ENCODE data around the gene MAD2L1BP.
"Not testable (repeated sequence)": the region's sequence is repeated elsewhere in the genome, so short reads cannot be mapped to it uniquely, and the experiment has no call there.

Gene MAD2L1BP, protein sequence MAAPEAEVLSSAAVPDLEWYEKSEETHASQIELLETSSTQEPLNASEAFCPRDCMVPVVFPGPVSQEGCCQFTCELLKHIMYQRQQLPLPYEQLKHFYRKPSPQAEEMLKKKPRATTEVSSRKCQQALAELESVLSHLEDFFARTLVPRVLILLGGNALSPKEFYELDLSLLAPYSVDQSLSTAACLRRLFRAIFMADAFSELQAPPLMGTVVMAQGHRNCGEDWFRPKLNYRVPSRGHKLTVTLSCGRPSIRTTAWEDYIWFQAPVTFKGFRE
- total RNA-seq: 27.7 to 28.4 reads per million in 2 donors

DNA sequence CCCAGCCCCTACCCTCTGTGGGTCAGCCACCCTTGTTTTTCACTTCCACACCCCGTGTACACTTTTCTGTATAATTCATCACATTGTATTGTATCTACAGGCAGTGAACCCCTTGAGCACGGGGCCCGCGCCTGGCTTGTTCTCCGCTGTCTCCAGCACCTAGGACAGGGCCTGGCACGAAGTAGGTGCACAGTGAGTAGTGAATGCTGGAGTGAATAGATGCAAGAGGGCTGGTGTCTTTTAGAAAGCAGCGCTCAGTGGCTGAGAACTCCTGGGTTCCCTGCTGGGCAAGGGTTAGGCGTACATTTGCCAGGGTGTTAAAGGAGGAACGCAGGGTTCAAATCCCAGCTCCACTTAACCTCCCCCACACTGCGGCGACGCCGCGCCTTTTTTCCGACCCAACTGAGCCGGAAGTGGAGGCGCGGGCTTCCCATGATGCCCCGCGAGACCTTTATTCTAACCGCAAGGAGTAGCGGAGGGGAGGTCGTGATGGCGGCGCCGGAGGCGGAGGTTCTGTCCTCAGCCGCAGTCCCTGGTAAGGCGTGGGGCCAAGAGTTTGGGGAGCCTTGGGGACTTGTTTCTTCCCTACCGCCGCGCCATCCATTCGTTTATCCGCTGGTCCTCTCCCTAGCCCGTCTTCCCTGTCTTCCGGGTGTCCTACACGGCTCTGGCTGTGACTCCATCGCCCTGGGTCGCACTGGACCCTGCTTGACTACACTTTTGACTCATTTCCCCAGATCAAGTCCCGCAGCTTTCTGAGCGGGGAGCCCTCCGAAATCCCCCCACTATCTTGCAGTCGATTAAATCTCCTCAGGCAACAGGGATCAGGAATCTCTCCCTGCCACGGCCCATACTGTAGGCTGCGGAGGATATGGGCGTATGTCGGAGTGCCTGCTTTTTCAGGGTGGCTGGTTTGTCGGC, at the start of gene MAD2L1BP:
TSS of gene MAD2L1BP (plus strand) at position 454 of the 921 bp plus-strand sequence. CDS start at position 490, 36 bp downstream.
- peak; percentile 64 for DNase-seq

DNA sequence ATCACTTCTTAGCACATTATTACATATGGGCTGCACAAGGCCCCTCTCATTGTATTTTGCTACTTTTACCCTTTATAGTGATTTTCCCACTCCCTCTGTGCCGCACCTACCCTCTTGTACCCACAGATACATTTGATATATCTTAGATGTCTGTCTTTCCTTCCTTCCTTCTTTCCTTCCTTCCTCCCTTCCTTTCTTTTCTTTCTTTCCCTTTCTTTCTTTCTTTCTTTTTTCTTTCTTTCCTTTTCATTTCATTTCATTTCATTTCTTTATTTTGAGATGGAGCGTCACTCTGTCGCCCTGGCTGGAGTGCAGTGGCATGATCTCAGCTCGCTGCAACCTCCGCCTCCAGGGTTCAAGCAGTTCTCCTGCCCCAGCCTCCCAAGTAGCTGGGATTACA, 47.4 kb upstream of the MAD2L1BP start:
- DNase-seq: no peak

DNA sequence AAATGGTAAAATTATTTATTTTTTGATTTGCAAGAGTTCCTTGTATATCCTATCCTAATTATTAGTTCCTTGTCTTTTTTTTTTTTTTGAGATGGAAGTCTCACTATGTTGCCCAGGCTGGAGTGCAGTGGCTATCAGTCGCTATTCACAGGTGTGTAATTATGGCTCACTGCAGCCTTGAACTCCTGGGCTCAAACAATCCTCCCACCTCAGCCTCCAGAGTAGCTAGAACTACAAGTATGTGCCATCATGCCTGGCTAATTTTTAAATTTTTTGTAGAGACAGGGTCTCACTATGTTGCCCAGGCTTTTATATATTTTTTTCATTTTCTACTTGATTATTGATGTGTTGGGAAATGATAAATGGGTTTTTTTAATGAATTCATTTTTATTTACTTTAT, 46.1 kb upstream of the MAD2L1BP start:
- DNase-seq: not testable (repeated sequence)

DNA sequence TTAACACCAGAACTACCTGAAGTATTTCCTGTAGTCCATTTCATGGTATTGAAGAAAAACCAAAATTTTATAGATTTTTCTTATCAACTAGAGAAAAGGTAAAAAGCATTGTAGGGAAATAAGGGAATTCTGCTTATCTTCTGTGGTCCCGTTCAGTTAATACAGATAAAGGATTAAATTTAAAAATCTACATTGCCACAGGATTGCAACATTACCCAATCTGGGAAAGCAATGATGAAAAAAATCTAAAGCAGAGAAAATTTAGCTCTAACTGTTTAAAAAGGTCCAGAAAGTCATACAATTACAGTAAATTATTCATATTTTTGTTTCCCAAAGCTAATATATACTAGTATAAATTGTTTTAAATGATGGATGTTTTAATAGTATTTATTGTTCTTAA, 41.7 kb upstream of the MAD2L1BP start:
- DNase-seq: no peak

DNA sequence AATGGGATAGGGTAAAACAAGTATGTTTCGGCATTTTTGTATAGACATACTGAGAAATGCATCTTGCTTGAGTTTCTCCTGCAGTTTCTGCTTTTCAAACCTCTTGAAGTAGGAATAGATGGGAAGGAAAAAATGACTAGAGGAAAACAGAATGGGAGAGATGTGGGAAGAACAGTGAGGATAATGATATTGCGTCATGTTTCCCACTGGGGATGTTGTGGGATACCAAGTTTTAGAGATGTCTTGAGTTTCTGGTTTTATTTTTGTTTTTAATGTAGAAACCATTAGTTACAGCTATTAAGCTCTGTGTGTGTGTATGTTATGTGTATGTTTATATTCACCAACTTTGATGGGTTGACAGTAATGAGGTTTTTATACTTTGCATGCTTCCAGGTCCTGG, 35.0 kb upstream of the MAD2L1BP start:
- no peak for DNase-seq

DNA sequence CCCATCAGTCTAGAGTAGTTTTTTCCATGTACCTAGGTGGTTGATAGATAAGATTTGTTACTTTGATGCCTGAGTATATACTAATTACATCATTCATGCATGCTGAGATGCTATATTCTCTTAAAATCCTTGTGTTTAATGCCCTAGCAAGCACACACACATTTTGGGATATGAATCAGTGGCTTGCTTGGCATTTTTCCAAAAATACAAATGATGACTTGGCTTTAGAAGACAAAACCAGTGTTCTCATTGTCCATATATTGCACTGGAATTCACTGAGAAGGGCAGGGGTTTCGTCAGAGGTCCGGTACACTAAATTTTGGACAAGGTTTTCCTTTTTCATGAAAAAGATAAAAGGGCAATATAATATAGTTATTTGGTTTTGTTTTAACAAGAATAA, 31.5 kb upstream of the MAD2L1BP start:
- no peak for DNase-seq

DNA sequence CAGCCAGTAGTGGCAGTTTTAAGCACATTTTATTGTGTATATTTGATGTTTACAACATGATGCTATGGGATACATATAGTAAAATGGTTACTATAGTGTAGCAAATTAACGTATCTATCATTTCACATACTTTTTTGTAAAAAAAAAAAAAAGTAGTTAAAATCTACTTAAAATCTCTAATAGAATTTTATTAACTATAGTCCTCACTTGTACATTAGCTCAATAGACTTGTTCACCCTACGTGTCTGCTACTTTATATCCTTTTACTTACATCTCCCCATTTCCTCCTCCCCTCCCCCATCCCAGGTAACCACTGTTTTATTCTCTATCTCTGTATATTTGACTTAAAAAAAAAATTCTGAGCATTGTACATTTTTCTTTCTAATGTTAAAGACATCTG, 29.6 kb upstream of the MAD2L1BP start:
- DNase-seq: no peak

DNA sequence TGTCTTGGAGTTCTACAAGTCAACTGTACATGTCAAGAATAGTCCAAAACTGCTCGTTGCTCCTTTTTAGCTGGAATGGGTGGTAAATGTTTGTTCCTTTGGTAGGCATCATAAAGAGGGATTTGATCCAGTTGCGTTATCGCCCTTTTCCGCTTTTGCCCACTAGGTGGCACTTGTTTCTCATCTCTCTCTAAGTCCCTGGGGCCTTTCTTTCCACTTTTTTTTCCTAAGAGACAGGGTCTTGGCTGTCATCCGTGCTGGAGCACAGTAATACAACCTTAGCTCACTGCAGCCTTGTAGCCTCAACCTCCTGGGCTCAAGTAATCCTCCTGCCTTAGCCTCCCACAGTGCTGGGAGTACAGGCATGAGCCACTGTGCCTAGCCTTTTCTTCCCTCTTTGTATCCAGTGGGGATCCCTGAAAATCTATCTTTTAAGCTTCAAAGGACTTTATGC, 27.3 kb upstream of the MAD2L1BP start:
- no peak for DNase-seq

DNA sequence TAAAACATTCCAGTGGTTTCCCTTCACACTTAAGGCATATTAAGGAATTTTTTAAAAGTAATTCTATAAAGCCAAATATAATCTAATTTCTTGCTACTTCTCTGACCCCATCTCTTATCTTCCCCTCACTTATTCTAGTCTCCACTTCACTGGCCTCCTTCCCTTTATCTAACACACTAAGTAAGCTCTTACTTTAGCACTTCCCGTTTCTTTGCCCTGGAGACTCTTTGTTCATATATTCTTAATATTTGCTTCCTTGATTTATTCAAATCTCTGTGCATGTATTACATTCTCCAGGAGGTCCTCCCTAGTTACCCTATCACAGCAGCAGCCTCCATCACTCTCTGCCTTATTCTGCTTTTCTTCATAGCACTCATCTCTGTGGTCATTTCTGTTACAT, 26.8 kb upstream of the MAD2L1BP start:
- DNase-seq: no peak

DNA sequence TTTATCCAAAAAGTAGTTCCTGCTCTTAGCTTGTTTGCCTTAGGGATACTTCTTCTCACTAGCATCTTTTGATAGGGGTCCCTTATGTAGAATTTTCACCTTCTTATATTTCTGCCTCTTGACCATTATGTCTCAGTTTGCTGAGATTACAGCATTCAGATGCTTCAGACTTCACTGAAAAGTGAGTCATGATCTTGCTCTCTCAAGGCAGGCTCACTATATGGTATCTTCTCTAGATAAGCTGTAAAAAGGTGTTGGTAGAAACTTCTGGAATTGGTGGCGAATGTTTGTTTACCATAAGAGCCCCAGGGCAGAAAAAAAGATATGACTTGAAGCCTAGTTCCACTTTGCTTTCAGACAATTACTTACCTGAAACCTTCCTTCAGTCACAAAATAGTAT, 26.2 kb upstream of the MAD2L1BP start:
- DNase-seq: no peak

DNA sequence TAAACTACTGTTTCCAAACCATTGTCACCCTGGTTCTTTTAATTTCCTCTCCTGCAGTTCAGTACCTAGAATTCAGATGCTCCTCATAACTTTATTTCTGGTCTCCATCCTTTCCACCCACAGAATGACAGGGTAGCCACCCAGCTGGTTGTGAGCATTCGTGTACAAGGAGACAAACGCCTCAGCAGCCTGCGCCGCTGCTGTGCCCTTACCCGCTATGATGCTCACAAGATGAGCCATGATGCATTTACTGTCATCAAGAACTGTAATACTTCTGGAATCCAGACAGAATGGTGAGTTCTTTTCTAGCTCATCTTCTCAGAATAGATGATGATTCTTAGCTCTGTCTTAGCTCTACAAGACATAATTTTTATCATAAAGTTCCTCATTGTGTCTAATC, 25.2 kb upstream of the MAD2L1BP start:
- DNase-seq: no peak

DNA sequence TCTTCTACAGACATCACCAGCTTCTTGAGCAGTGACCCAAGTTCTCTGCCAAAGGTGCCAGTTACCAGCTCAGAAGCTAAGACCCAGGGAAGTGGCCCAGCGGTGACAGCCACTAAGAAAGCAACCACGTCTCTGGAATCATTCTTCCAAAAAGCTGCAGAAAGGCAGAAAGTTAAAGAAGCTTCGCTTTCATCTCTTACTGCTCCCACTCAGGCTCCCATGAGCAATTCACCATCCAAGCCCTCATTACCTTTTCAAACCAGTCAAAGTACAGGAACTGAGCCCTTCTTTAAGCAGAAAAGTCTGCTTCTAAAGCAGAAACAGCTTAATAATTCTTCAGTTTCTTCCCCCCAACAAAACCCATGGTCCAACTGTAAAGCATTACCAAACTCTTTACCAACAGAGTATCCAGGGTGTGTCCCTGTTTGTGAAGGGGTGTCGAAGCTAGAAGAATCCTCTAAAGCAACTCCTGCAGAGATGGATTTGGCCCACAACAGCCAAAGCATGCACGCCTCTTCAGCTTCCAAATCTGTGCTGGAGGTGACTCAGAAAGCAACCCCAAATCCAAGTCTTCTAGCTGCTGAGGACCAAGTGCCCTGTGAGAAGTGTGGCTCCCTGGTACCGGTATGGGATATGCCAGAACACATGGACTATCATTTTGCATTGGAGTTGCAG, 21.8 kb upstream of the MAD2L1BP start:
- no peak for DNase-seq

DNA sequence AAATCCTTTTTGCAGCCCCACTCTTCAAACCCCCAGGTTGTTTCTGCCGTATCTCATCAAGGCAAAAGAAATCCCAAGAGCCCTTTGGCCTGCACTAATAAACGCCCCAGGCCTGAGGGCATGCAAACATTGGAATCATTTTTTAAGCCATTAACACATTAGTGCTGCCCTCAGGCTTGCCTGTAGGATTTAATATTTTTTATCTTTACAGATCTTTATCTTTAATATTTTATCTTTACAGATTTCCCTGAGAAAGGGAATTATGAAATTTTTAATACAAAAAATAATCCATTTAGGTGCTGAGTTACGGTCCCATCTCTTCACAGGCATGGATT, 21.3 kb upstream of the MAD2L1BP start:
- DNase-seq: no peak

DNA sequence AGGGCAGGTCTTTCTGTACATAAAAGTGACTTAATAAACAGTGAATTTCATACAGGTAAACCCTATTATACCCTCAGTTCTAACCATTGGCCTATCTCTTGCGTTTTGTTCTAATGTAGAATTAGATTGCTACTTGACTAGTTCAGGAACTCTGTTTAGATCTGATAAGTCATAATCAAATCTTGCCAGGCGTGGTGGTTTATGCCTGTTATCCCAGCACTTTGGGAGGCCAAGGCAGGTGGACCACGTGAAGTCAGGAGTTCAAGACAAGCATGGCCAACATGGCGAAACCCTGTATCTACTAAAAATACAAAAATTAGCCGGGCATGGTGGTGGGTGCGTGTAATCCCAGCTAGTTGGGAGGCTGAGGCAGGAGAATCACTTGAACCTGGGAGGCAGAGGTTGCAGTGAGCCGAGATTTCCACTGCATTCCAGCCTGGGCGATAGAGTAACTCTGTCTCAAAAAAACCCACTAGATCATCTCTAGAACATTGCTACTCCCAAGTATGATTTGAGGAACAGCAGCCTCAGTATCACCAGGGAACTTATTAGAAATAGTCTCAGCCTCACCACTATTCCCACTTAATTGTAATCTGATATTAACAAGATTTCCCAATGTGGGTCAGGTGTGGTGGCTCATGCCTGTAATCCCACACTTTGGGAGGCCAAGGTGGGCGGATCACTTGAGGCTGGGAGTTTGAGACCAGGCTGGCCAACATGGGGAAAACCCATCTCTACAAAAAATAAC, 18.7 kb upstream of the MAD2L1BP start:
- DNase-seq: no peak

DNA sequence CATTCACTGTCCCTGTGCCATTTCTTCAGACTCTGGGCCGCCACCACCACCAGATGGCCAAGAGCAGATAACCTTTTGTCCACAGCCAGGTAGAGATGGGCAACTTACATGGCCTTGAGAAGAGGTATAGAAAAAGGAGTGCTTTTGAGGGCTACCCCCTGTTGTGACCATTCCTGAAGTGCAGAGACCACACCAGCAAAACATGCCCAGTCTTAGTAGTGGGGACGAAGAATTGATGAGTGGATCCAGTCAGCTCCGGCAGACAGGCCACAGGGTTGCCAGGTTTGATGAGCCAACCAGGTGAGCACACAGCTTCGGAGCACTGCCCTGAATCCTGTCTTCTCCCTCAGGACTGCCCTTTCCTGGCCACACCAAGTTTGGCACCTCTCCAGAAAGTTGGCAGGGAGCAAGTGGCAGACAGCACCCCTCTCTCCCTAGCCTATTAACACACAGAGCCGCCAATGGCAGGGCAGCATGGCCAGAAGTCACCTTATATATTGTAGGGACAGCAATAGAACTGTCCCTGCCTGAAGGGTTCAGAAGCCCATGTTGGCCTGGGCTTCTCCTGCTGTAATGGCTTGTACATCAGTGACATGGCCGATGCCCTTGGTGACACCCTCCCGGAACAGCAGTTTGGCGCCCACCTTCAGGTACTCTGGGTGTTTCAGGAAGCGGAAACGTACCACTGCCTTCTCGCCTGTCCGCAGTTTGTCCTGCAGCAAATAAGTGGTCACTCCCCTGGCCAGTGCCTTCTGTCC, 14.4 kb upstream of the MAD2L1BP start:
- no peak for DNase-seq

DNA sequence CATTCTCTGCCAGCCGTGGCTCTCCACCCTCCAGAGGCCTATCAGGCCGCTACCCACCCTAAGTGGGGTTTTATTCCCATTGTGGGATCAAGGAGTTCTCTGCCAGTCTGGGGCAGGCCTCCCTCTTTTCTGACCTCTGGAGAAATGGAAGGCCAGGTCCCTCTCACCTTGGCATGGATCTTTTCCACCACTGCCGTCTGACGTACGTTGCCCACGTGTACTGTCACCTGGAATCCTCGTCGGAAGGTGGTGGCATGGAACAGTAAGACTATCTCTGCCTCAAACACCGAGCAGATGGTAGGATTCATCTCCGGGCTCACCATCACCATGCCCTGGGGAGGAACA, 13.8 kb upstream of the MAD2L1BP start:
- no peak for DNase-seq

DNA sequence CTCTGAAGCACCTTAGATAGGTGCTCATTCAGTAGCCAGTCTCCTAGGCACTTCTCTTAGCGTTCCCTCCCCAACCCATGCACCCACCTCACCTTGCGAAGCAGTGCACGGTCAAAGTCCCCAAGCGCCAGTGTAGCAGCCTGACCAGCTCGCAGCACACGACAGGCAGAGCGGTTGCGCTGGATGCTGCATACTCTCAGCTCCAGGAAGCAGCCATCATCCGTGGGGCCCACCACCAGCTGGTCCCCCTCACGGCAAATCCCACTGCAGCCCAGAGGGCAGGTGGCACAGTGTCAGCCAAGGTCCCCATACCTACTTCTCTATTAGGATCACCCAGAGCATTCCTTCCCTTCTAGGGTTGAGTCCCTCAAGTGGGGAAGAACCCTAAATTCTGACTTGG, 13.1 kb upstream of the MAD2L1BP start:
- no peak for DNase-seq

DNA sequence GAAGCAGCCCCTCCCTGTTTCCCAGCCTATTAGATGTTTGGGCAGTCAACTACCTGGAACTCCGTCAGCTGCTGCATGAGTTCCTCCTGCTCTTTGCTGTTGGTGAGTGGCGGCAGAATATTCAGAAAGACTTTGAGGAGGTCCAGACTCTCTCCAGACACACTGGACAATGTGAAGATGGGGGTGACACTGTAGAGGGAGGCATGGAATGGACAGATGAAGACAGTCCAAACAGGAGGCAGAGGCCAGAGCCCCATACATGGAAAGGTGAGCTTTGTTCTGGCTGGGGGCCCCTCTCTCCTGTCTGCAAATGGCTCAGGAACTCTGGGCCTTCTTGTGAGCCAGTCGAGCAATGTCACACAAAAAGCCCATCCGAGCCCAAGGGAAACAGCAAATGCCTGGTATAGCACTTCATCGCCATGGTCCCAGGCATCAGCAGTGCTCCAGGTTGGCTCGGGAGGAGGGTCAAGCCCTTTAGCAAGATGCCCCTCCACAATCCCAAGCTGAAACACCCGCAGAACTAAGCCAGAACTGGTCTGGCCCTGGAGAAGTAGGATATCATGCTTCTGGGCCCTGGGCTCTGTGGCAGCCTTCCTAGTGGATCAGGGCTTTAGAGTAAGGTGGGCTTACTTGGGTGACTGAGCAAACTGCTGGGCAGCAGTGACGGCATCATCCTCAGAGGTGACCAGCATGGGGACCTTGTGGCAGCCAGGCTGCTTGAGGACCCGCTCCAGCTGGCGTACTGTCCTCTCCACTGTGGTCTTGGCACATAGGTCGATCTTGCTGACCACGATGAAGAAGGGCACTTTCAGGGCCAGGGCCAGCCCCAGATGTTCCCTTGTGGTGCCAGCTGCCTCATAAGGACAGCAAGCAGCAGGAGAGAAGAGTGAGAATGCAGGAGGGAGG, 11.5 kb upstream of the MAD2L1BP start:
- DNase-seq: no peak

DNA sequence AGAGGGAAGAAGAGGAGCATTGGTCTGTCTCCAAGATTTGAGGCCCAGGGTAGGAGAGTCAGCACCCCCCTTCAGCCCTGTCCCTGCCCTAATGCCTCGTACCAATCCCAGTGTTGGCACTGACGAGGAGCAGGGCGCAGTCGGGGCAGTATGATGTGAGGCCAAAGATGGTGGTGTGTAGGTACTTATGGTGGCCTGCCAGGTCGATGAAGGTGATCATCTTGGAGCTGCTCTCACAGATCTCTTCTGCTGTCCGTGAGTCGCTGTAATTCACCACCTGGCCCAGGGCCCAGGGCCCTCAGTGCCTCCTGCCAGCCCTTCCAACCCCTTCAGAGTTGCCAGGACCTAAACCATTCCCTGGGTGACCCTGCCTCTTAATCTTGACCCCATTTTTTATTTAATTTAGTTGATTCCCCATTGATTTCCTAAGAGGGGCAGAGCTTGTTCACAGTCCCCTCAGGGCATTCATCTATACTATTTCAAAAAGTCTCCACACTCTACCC, 10.8 kb upstream of the MAD2L1BP start:
- no peak for DNase-seq

DNA sequence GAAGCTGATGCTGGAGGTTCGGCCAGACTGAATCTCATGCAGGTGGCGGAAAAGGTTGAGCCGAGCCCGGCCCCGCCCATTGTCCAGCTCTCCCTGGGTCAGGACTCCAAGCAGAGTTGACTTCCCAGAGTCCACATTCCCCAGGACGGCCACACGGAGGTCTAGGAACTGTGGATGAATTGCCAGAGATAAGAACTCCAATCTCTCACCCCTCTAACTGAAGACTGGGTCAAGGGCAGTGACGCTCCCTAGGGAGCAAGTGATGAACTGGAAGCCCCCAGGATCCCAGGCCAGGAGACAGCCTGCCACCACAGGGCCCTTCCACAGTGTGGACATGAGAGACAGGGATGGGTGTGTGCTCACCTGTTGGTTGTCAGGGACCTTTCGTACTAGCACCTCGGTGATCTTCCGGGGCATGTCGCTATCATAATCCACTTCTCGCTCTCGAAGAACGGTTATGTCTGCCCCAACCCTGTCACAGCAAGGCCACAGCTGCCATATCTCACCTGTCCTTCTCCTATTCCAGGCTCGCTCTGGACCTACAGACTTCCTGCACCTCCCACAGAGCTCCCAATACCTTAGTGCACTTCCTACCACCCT, 10.1 kb upstream of the MAD2L1BP start:
- DNase-seq: no peak

Measured in activated gamma-delta T cell (primary cell).